Measurements from ENCODE around the gene RFWD3.
"Not testable (repeated sequence)": the region's sequence is repeated elsewhere in the genome, so short reads cannot be mapped to it uniquely, and the experiment has no call there.

RFWD3 gene

DNA sequence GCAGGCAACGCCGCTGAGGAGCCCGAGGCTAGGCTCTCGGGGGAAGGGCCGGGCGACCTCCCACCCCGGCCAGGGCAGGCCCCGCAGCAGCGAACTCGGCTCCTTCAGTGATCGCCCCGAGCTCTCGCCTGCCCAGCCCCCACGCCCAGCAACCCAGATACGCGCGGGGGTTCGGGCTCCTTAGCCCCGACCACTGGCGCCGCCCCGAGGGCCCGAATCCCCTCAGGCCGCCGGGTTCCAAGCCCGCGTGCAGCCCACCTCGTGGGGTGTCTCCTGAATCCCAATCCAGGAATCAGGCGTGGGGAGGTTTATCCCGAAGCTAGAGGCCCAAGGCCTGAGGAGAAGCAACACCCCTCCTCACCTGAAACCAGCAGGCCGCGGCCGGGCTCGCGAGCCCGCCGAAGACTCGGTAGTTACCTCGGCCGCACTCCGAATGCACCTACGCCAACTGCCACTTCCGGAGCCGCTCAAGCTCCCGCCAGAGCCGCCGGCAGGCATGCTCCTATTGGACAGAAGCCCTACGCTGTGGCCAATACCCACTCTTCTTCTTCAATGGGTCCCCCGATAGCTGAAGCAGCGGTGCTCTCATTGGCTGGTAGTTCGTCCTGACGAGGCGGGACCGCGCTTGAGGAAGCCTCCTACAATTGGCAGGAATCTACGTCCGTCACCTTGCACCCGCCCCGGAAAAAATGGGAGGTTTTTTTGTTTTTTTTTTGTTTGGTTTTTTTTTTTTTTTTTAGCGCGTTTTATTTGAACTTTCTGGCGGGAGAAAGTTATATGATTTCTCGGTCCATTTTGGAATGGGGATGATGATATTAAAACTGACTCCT lies at the start of gene RFWD3:
RFWD3 (minus strand) TSS at position 453 of the 830 bp plus-strand sequence. CDS start 5,428 bp downstream, outside the sequence.
- peak; percentile 98 to 99 for DNase-seq

GRCh38 chr16:74716355-74716754 lies 49.7 kb upstream of the RFWD3 start:
- no peak for DNase-seq

- no peak for DNase-seq
Observed at GRCh38 chr16:74713876-74714275, 47.2 kb upstream of the RFWD3 start.

DNA sequence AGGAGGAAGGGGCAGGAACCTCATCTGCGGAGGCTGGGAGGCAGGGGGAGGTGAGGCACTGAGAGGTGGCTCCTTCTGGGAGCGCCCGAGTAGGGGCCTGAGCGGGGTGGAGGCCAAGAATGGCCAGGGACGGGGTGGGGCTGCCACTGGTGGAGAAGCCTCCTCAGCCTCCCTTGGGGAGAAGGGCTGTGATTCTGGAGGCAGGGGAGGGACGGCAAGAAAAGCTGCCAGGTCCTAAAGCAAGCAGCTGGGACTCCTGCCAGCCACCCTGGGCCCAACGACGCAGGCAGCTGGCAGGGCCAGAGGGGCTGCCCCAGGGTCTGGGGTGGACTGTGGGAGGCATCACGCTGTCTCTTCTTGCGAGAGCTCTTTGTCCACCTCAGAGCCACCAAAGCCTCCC lies 46.6 kb upstream of the RFWD3 start:
- DNase-seq = no peak

- DNase-seq = no peak
Observed at GRCh38 chr16:74711938-74712337, 45.3 kb upstream of the RFWD3 start.

DNA sequence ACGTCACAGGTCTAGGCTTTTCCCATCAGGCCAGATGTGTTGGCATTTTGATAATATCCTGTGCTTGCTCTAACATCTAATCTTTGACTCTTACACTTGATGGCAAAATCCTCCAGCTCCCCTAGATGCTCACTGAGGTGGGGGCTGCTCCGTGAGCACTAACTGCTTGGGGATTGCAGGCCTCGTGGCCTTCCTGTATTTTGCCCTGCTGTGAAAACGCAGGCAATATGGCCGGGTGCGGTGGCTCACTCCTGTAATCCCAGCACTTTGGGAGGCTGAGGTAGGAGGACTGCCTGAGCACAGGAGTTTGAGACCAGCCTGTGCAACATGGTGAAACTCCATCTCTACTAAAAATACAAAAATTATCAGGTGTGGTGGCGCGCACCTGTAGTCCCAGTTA lies 43.7 kb upstream of the RFWD3 start:
- no peak for DNase-seq

GRCh38 chr16:74709441-74709877 lies 42.8 kb upstream of the RFWD3 start:
- peak; percentile 79 to 86 for DNase-seq

- peak; percentile 68 to 77 for DNase-seq
Observed at GRCh38 chr16:74700438-74701225, 34.0 kb upstream of the RFWD3 start, which contains the start of gene MLKL. TSS of gene MLKL (minus strand) at chr16:74700862. CDS start at chr16:74695757, 5,105 bp downstream.

DNA sequence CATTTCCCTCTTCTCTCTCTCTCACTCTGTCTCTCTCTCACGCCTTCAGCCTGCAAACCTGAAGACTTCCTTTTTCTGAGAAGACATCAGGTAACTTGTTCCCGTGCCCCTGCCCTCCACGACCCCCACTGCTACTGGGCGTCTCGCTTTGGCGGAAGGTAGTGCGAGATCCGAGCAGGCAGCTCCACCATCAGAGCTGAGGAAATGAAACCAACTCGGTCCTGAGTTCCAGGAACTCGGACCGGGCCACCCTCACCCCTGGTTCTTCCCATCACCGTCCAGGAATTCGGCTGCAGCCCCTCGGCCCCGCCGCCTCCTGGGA lies 33.4 kb upstream of the RFWD3 start:
- DNase-seq = peak; percentile 80 to 81

GRCh38 chr16:74699666-74700065 lies 33.0 kb upstream of the RFWD3 start:
- DNase-seq = peak in 1 of 2 donors; percentile 32

GRCh38 chr16:74698222-74698621 lies 31.5 kb upstream of the RFWD3 start:
- DNase-seq = peak in 1 of 2 donors; percentile 33

GRCh38 chr16:74695450-74696422 lies 29.1 kb upstream of the RFWD3 start:
- peak; percentile 81 to 86 for DNase-seq

- no peak for DNase-seq
Observed at GRCh38 chr16:74691093-74691855, 24.6 kb upstream of the RFWD3 start.

GRCh38 chr16:74682556-74682955 lies 15.9 kb upstream of the RFWD3 start:
- DNase-seq = no peak

- no peak for DNase-seq
Observed at GRCh38 chr16:74680681-74681080, 14.0 kb upstream of the RFWD3 start.

DNA sequence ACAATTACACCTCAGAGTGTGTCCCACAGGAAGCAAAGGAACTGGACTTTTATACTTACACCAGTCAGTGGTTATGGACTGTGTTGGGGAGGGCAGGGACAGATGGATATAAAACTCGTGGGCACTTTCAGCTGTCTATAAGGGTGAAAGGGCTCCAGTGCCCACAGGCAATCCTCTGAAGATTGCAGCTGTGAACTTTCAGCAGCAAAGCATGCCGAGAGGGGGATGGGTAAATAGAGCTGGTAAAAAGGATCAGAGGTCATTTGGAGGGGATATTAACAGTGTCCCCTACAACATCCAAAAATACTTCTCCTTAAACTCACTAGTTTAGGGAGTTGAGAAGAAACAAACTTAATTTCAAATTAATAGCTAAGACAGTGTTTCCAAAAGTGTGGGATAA lies 13.3 kb upstream of the RFWD3 start:
- DNase-seq = no peak

- DNase-seq = no peak
Observed at GRCh38 chr16:74677868-74678267, 11.2 kb upstream of the RFWD3 start.

DNA sequence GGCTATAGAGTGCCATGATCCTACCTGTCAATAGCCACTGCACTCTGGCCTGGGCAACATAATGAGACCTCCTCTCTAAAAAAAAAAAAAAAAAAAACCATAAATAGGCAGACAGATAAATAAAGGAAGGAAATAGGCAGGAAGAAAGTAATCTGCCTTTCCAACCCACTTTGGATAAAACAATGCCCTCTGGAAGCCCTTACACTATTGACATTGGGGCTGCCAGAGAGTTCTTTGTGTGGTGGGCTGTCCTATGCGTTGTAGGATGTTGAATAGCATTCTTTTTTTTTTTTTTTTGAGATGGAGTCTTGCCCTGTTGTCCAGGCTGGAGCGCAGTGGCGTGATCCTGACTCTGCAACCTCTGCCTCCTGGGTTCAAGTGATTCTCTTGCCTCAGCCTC lies 7.2 kb upstream of the RFWD3 start:
- no peak for DNase-seq

DNA sequence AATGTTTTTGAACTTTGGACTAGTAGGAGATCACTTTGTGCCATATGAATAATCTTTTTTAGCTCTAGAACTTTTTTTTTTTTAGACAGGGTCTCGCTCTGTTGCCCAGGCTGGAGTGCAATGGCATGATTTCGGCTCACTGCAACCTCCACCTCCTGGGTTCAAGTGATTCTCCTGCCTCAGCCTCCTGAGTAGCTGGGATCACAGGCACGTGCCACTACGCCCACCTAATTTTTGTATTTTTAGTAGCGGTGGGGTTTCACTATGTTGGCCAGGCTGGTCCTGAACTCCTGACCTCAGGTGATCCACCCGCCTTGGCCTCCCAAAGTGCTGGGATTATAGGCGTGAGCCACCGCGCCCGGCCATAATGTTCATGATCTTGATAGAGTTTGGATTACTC lies 2.2 kb upstream of the RFWD3 start:
- not testable (repeated sequence) for DNase-seq

- DNase-seq = peak in 1 of 2 donors; percentile 20
Observed at GRCh38 chr16:74667255-74667700, 601 bp upstream of the RFWD3 start.

DNA sequence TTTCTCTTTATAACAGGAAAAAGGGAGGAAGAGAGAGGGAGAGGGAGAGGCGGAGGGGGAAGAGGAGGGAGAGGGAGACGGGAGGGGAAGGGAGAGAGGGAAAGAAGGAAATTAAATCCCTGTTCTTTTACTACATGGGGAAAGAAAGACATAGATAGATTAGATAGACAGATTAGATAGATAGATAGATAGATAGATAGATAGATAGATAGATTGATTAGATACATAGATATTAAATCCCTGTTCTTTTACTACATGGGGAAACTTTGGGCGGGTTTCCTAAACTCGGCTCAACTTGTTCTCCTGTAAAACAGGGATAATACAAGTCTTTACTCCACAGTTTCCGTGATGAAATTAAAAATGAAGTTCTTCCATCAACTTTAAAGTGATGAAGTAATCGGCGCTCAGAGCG lies 661 bp downstream of the RFWD3 start:
- no peak for DNase-seq

- no peak for DNase-seq
Observed at GRCh38 chr16:74661064-74661463, 5.6 kb downstream of the RFWD3 start.

Data from CD4-positive, alpha-beta T cell treated with Interferon alpha-2 for 1 hour (primary cell).